ENCODE measurements around the gene MRGPRG.

Gene MRGPRG

GRCh38 chr11:3234846-3235245, 16.2 kb upstream of the MRGPRG start:
- no peak for DNase-seq (ENCODE audit: low spot score)
- no peak for TF ChIP-seq CTCF (IDR thresholded peaks at IDR 0.05; ENCODE audit: extremely low read depth, insufficient read depth, missing control alignments)
- in situ Hi-C loops (cut with MboI; ENCODE audit: low pct_unique_long_range_greater_than_20kb, low sequenced_read_pairs, unreplicated experiment): no loop called here

- TF ChIP-seq CTCF (IDR thresholded peaks at IDR 0.05; ENCODE audit: extremely low read depth, insufficient read depth, missing control alignments): no peak
- DNase-seq (ENCODE audit: low spot score): no peak
- in situ Hi-C loops (cut with MboI; ENCODE audit: low pct_unique_long_range_greater_than_20kb, low sequenced_read_pairs, unreplicated experiment): no loop called here
Measured at GRCh38 chr11:3232956-3233355, 14.3 kb upstream of the MRGPRG start.

DNA sequence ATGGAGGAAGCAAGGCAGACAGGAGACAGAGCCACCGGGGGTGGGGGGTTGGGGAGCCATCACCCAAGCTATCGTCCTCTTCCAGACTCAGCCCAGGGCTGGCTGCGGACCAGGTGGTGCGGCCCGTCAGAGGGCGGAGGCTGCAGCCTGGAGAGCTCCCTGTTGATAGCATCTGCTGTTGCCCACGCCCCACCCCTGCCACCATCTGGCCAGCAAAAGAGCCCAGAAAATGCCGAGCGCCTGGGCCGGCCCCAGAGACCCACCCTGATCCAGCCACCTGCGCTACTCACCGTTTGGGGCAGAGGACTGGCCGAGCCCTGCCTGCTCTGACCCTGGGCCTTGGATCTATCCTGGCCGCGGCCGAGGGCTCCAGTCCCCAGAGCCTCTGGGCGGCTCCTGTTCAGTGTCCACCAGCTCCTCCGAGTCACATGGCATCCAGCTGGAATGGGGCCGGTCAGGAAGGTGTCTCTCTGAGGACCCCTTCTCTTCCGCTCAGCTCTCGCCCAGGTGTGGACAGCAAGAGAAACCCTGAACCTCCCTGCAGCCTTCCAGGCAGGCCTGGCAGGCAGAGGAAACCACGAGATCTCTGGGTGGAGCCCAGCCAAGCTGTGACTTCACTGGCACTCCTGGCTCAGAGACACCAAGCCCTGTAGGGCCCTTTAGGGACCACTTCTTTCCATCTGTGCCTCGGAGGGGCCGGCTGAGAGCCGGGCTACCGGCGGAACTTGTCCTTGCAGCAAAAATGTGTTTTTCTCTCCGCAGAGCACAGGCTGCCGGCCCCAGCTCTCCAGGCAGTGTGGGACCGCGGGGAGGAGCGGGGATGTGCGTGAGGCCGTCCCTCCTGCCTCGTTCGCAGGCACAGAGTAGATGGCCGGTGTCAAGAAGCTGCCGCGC, 13.5 kb upstream of the MRGPRG start, which contains the start of gene MRGPRE:
Gene MRGPRE (minus strand): TSS at position 567 of the 894 bp plus-strand sequence. CDS start 3,618 bp downstream, outside the sequence.
- DNase-seq (ENCODE audit: low spot score): peak; percentile 16
- in situ Hi-C loops (cut with MboI; ENCODE audit: low pct_unique_long_range_greater_than_20kb, low sequenced_read_pairs, unreplicated experiment): no loop called here
- no peak for TF ChIP-seq CTCF (IDR thresholded peaks at IDR 0.05; ENCODE audit: extremely low read depth, insufficient read depth, missing control alignments)

DNA sequence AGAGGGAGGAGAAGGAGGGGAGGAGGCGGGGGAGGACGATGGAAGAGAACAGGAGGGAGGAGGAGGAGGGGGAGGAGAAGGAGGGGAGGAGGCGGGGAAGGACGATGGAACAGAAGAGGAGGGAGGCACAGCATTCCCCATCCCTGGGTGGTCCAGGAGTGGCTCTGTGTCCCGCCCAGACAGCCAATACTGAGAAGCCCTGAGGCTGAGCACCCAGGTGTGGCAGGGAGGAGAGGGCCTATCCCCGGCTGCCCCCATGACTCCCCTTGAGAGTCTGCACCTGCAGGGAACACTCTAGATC, 12.9 kb upstream of the MRGPRG start:
- no peak for TF ChIP-seq CTCF (IDR thresholded peaks at IDR 0.05; ENCODE audit: extremely low read depth, insufficient read depth, missing control alignments)
- in situ Hi-C loops (cut with MboI; ENCODE audit: low pct_unique_long_range_greater_than_20kb, low sequenced_read_pairs, unreplicated experiment): no loop called here
- peak; percentile 24 for DNase-seq (ENCODE audit: low spot score)

DNA sequence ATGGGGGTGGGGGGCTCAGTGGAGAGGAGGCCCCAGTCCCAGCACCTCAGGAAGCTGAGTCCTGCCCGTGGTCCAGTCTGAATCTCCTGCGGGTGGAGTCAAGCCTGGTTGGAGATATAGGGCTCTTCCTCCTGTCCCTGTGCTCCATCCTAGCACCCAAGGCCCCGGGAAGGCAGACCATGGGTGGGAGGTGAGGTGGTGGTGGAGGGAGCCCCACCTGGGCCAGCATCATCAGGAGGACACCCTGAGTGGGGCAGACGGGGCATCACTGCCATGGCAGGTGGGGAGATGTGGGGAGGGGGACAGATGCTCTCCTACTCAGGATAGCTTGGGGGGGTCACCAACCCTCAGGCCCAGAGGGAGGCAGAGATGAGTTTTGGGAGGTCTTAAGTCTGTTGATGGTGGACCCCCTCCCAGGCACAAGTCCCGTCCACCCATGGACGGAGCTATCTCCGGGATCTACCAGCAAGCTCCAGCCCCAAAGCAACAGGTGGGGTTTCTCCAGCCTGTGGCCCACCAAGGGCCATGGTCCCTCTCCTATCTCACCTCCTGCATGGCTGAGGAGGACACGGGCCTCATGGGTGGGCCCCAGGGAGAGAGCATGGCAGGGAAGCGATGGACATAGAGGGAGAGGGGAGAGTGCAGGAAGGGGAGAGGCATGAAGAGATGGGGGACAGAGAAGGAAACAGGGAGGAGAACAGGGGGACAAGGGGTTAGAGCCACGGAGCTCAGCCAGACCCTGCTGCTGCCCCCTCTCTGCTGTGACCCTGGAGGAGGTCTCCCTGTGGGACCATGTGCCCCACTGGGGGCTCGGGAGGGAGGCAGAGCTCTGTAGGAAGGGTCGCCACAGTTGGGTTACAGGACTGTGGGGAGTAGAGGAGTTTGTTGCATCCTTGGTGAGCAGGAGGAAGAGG, 12.3 kb upstream of the MRGPRG start:
- in situ Hi-C loops (cut with MboI; ENCODE audit: low pct_unique_long_range_greater_than_20kb, low sequenced_read_pairs, unreplicated experiment): no loop called here
- no peak for TF ChIP-seq CTCF (IDR thresholded peaks at IDR 0.05; ENCODE audit: extremely low read depth, insufficient read depth, missing control alignments)
- peak; percentile 22 for DNase-seq (ENCODE audit: low spot score)

All from GM13977 (cell line).